ENCODE results near the gene ZFP92. TPM values are rescaled to one million over a fixed set of nuclear protein-coding genes. Genes with fewer than 3 reads are reported as not detected.

The ZFP92 gene
- total RNA-seq, 2 donors from 2014 or later = 0.23 to 3.4 TPM

DNA sequence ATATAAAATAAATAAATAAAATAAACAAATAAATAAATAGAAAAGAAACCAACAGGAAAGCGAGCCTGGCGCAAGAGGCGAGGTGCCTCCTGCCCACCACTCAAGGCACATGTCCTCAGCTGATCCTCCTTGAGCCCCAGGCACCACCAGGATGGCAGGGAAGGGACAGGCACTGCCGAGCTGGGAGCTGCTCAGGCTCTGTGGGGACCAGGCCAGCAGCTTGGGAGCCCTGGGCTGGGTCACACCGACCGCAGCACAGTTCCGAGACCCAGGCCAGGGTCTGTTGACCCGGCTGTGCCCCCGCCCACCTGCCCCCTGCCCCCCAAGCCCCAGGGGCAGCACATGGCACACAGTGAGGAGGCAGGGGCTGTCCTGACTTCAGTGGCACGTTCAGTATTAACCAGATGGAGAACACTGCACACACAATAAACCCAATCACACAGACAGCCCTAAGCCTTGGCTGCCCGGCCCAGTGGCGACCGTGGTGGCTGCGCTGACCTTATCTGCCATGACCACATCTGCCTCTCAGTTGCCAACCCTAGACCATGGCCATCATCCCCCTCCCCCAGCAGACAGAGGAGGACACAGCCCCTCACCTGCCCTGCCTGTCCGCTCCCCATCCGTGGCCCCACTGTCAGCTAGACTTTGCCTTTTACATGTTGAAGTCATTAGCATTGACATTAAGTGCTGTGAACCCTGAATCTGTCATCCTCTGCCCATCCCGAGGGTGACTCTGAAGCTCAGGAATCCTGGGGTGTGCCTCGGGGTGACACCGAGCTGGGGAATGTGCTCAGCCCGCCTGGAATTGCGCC lies 37.5 kb downstream of the ZFP92 start:
- intact Hi-C loops (cut with DNase I) = no loop called here

DNA sequence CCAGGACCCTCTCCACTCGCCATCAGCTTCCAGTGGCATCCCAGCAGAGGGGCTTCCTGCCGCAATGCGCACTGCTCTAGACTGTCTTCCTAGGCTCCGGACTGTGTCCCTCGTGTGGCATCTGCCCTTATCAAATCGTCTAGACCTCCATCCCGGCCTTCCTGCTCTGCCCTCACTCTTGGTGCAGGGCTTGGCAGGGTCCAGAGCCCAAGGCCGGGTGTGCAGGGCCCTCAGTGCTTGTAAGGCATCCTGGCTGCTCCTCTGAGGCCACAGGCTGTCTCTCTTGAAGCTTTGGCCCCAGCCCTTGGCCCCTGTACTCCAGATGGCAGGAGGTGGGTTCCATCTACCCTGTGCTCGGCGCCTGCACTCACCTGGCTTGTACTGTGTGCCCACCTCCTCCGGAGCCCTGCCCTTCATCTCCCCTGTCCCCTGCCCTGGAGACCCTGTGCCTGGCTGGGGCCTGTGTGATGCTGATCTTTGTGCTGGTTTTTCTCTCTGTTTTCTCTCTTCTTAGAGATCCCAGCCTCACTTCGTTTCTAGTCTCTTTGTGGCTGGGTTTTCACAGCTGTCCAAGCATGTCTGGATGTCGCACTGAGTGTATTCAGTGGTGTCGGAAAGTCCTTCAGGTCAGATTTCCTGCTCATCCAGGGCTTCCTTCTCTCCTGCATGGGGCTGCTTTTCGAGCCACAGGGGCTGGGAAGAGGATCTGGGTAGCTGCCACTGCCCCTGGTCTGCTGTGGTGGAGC lies 38.3 kb downstream of the ZFP92 start:
- DNase-seq (ENCODE audit: low spot score) = no peak
- TF ChIP-seq, protein P1, sequence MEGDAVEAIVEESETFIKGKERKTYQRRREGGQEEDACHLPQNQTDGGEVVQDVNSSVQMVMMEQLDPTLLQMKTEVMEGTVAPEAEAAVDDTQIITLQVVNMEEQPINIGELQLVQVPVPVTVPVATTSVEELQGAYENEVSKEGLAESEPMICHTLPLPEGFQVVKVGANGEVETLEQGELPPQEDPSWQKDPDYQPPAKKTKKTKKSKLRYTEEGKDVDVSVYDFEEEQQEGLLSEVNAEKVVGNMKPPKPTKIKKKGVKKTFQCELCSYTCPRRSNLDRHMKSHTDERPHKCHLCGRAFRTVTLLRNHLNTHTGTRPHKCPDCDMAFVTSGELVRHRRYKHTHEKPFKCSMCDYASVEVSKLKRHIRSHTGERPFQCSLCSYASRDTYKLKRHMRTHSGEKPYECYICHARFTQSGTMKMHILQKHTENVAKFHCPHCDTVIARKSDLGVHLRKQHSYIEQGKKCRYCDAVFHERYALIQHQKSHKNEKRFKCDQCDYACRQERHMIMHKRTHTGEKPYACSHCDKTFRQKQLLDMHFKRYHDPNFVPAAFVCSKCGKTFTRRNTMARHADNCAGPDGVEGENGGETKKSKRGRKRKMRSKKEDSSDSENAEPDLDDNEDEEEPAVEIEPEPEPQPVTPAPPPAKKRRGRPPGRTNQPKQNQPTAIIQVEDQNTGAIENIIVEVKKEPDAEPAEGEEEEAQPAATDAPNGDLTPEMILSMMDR (IDR thresholded peaks at IDR 0.05) = no peak
- TF ChIP-seq POLR2AphosphoS5 (IDR thresholded peaks at IDR 0.05) = no peak
- no peak for TF ChIP-seq POLR2A (IDR thresholded peaks at IDR 0.05)

More for the DNA sequence above, 37.5 kb downstream of the ZFP92 start:
- no peak for DNase-seq (ENCODE audit: low spot score)
- no peak overlapping the region for H3K4me3 ChIP-seq
- H3K4me1 ChIP-seq (replicated peaks) = no peaks in the 10 kb centered on the region
- no peaks in the 10 kb centered on the region for H3K9me3 ChIP-seq
- no peaks in the 10 kb centered on the region for H3K36me3 ChIP-seq
- 92% methylated on average over 15 of the region's 21 CpGs for WGBS
- no peak overlapping the region for H3K27ac ChIP-seq
- TF ChIP-seq, protein P1 (IDR thresholded peaks at IDR 0.05) = no peak
- TF ChIP-seq POLR2A (IDR thresholded peaks at IDR 0.05) (no peak), POLR2AphosphoS5 (IDR thresholded peaks at IDR 0.05) (no peak)
- no peaks in the 10 kb centered on the region for H3K27me3 ChIP-seq (replicated peaks; ENCODE audit: insufficient read depth)

DNA sequence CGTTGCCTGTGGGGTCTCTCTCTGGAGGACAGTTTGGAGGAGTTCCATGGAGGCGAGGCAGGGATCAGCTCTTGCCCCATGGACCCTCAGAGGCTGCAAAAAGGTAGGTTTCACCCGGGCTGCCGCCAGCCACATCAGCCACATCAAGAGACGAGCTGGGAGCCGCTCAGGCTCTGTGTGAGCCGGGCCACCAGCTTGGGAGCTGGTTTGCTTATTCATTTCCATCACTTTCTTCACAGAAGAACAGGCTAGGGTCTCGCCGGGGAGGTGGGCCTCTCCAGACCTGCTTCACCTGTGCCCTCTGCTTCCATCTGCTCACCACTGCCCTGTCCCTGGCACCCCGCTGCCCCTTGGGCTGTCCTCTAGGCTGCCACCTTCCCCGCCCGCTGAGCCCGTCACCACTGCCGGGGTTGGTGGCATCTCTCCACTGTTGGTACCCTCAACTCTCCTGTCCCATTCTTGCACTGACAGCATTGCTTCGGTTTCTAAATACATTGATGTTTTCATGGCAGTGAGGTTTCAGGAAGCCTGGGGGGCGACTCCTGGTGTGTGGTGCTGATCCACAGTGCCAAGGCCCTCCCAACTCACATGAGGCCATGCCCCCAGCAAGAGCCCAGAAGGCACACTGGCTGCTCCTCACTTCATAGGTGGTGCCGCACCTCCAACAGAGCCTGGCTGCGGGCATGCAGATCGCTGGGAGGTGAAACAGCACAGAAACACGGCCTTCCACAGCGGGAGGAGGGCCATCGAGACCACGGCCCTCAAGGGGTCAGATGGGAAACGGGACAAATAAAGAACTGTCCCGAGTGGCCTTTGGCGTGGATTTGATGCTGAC lies 39.1 kb downstream of the ZFP92 start:
- no peak for DNase-seq (ENCODE audit: low spot score)

More for the DNA sequence above, 38.3 kb downstream of the ZFP92 start:
- Histone ChIP-seq H3K4me1 (replicated peaks) (no peaks in the 10 kb centered on the region), H3K4me3 (no peak overlapping the region), H3K27ac (no peak overlapping the region), H3K9me3 (no peaks in the 10 kb centered on the region), H3K27me3 (replicated peaks; ENCODE audit: insufficient read depth) (no peaks in the 10 kb centered on the region), H3K36me3 (no peaks in the 10 kb centered on the region)
- 94% methylated on average over 14 of the region's 15 CpGs for WGBS
- intact Hi-C loops (cut with DNase I) = no loop called here

DNA sequence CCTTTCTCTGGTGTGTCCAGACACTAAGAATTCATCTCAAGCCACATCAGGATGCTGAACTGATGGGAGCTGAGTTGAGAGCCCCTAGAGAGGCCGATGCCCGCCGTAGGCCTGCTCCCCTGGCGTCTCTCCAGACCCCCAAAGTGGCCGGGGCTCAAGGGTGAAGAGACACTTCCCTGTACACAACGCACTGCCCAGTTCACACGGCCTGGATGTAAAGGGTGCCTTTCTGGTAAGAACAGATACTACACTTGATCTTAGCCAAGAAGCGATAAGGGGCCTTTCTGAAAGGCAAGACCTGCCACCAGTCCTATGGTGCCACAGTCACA lies 39.6 kb downstream of the ZFP92 start:
- no peak for DNase-seq (ENCODE audit: low spot score)
- Histone ChIP-seq H3K27me3 (replicated peaks; ENCODE audit: insufficient read depth) (no peaks in the 10 kb centered on the region), H3K36me3 (no peaks in the 10 kb centered on the region), H3K9me3 (no peaks in the 10 kb centered on the region), H3K4me1 (replicated peaks) (no peaks in the 10 kb centered on the region), H3K27ac (no peak overlapping the region), H3K4me3 (no peak overlapping the region)
- WGBS = 95% methylated on average over 8 of the region's 8 CpGs
- no peak for TF ChIP-seq POLR2AphosphoS5 (IDR thresholded peaks at IDR 0.05)
- TF ChIP-seq POLR2A (IDR thresholded peaks at IDR 0.05) = no peak
- TF ChIP-seq, protein P1 (IDR thresholded peaks at IDR 0.05) = no peak
- intact Hi-C loops (cut with DNase I) = no loop called here

More for the DNA sequence above, 39.1 kb downstream of the ZFP92 start:
- no peaks in the 10 kb centered on the region for H3K36me3 ChIP-seq
- no peak overlapping the region for H3K27ac ChIP-seq
- no peak overlapping the region for H3K4me3 ChIP-seq
- intact Hi-C loops (cut with DNase I) = no loop called here
- H3K27me3 ChIP-seq (replicated peaks; ENCODE audit: insufficient read depth) = no peaks in the 10 kb centered on the region
- WGBS = 89% methylated on average over 15 of the region's 26 CpGs
- H3K4me1 ChIP-seq (replicated peaks) = no peaks in the 10 kb centered on the region
- no peaks in the 10 kb centered on the region for H3K9me3 ChIP-seq
- TF ChIP-seq POLR2AphosphoS5 (IDR thresholded peaks at IDR 0.05) (no peak), POLR2A (IDR thresholded peaks at IDR 0.05) (no peak)
- TF ChIP-seq, protein P1 (IDR thresholded peaks at IDR 0.05) = no peak

Measured in prostate gland (tissue), 2 donors.